ENCODE results near the gene PCYT1B. TPM values are rescaled to one million over a fixed set of nuclear protein-coding genes. Genes with fewer than 3 reads are reported as not detected.
"Not testable (repeated sequence)": the region's sequence is repeated elsewhere in the genome, so short reads cannot be mapped to it uniquely, and the experiment has no call there.

The PCYT1B gene
- polyA plus RNA-seq (ENCODE audit: insufficient read length in 3 of 3): 1 to 10 TPM; 2.5 to 3.2 (median 2.8) TPM
- long read RNA-seq, donor 1, partial matches to known transcripts: 0 of 1 reads
- long read RNA-seq, donor 1, other reads (novel, unspliced or antisense): 0 of 1 reads
- long read RNA-seq, donor 2: 0 reads
- long read RNA-seq, donor 3: 0 reads
- long read RNA-seq, donor 4: 0 reads
- long read RNA-seq, donor 5: 0 reads
- long read RNA-seq, donor 6: 0 reads
- long read RNA-seq, donor 7: 0 reads
- long read RNA-seq, donor 8: 0 reads
- long read RNA-seq, donor 9: 0 reads
- long read RNA-seq, donor 10: 0 reads
- long read RNA-seq, donor 11: 0 reads
- long read RNA-seq, donor 12, full-length matches to known transcripts: 1 of 1 reads
- long read RNA-seq, donor 12, partial matches to known transcripts: 0 of 1 reads
- long read RNA-seq, donor 12, other reads (novel, unspliced or antisense): 0 of 1 reads
- long read RNA-seq, donor 13: 0 reads
- long read RNA-seq, donor 14: 0 reads
- long read RNA-seq, donor 15, partial matches to known transcripts: 0 of 2 reads
- long read RNA-seq, donor 15, other reads (novel, unspliced or antisense): 0 of 2 reads
- long read RNA-seq, donor 16, partial matches to known transcripts: 0 of 2 reads
- long read RNA-seq, donor 16, other reads (novel, unspliced or antisense): 0 of 2 reads

DNA sequence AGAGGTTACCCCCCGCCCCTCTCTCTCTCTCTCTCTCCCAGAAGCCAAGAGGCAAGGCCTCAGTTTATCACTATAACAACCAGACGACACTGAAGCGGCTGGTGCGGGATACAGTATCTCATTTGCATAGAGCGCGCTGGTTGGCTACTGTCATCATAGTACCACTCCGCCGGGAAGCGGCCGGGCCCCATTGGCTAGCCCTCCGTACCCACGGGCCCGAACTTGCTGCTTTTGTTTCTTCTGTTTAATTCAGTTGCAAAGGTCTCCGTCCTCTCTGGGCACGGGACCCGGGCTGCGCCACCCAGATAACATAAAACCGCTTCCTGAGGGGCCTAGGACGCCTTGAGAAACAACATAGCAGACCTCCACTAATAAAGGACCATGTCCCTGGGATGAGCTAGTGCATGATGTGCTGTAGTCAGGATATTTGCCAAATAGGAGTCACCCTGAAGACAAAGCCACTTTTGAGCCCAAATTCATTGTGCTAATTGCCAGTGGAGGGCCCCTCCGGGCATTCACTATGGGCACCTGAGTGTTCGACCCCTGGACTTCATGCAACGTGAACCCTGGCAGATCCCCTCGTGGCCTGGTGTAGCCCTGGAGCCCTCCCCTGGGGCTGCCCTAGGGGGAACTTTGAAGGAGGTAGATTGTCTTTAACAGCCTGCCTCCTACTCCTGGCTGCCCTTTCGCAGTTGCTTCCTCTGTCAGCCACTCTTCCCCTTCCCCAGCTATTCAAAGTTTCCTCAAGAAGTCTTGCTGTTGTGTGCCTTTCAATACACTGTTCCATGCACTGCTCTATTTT is at the start of gene PCYT1B:
Gene PCYT1B, minus strand, starts transcription at position 91 of the 802 bp plus-strand sequence. CDS start 242 bp downstream, outside the sequence.
- DNase-seq: peak; percentile 76

DNA sequence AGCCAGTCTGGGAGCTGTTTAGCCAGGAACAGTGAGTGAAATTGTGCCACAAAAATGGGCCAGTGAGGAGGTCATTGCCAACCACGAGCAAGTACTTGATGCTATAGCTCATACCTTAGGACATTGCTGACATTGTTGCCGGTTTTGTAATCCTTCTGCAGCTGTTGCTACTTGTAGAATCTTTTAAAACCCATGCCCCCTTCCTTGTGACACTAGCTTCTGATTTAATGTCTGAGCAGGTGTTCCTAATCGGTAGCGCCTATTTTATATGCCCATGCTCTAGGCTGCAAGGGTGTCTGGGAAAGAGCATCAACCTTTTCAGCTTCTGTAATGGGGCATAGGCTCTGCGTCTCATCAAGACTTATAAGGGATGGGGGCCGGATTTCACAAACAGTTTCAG is 49.1 kb upstream of the PCYT1B start:
- no peak for DNase-seq

DNA sequence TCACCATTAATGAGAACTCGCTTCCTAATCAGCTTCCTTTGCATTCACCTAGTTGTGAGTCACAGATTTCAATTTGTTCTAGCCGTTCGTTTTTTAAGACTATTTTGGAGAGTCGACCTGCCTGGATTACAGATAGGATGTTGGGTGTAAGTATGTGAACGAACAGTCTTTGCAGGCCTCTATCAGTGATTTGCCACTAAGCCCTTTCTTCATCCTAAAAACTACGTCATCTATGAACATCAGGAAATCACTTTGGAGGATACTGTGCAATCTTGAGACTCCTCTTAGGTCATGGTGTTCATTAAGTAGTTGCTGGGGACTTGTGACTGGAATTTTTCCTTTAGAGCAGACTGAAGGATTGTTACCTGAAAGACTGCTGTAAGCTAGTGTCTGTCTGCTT is 47.7 kb upstream of the PCYT1B start:
- DNase-seq: no peak

DNA sequence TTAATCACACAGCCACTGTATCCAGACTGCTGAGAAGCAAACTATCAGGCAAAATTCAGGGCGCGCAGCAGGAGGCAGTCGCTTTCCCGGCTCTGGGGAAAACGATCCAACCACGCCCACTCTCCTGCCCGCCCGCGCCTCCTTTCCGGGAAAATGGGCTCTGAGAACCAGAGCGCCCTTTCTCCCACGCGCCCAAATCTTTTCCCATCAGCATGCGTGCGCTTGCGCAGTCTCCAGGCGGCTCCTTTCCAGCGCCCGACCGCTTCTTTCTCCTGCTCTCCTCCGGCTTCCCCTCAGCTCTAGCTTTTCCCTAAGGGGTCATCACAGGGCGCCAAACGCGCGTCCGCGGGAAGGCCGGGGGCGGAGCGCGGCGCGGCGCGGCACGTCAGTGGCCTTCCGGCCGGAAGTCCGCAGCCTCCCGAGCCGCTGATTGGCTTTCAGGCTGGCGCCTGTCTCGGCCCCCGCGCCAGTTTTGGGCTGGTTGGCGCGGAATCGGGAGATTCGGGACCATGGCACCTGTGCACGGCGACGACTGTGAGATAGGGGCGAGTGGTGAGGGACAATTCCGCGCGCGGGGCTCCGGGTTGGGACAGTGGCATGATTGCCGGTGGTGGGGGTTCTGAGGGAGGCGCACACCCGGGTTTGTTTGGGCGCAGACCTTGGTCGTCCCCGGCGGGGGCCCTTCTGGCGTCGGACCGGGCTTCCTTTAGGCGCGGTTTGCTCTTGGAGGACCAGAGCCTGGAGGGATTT is 46.5 kb upstream of the PCYT1B start, which contains the start of gene POLA1:
Gene POLA1, plus strand, starts transcription at position 466 of the 750 bp plus-strand sequence. Its CDS starts 44 bp downstream, at position 510.
- DNase-seq: peak; percentile 94

DNA sequence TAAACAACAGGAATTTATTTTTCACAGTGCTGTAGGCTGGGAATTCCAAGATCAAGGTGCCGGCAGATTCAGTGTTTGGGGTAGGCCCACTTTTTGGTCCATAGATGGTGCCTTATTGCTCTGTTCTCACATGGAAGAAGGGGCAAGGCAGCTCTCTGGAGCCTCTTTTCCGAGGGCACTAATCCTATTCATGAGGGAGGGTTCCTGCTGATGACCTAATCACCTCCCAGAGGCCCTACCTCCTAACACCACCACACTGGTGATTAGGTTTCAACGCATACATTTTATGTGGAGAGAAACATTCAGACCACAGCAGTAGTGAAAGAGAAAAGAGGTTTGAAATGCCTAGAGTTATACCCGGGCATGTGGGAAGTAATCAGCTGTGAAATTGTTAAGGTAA is 45.2 kb upstream of the PCYT1B start:
- no peak for DNase-seq

DNA sequence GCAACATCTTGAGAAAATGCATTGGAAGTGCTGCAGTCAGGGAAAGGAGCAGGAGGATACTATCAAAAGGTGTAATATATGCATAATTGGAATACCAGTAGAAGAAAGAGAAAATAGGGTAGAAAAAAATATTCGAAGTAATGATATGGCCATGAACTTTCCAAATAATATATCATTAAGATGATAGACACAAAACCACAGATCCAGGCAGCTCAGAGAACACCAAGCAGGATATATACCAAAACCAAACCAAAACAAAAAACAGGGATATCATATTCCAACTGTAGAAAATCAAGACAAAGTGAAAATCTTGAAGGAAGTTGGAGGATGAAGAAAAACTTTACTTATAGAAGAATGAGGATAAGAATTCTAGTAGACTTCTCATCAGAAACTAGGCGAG is 36.9 kb upstream of the PCYT1B start:
- no peak for DNase-seq

DNA sequence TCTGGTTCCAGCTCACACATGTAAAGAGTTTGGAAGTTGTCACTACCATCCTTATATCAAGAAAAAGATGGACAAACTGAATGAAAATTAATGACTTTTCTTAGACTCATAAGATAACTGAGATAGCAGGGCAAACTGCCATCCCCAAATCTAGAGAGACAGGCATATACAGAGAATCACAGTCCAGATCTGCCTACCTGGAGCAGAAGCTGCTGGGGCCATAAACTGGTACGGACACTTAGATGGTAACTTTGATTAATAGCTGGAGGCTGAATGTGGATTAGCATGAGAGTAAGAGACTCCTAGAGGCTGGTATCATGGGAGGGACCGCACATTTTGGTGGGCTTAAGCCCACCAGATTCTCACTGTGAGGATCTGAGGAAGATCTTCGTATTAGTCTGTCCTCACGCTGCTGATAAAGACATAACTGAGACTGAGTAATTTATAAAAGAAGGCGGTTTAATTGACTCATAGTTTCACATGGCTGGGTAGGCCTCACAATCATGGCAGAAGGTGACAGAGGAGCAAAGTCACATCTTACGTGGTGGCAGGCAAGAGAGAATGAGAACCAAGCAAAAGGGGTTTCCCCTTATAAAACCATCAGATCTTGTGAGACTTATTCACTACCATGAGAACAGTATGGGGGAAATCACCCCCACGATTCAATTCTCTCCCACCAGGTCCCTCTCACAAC is 35.7 kb upstream of the PCYT1B start:
- DNase-seq: no peak

DNA sequence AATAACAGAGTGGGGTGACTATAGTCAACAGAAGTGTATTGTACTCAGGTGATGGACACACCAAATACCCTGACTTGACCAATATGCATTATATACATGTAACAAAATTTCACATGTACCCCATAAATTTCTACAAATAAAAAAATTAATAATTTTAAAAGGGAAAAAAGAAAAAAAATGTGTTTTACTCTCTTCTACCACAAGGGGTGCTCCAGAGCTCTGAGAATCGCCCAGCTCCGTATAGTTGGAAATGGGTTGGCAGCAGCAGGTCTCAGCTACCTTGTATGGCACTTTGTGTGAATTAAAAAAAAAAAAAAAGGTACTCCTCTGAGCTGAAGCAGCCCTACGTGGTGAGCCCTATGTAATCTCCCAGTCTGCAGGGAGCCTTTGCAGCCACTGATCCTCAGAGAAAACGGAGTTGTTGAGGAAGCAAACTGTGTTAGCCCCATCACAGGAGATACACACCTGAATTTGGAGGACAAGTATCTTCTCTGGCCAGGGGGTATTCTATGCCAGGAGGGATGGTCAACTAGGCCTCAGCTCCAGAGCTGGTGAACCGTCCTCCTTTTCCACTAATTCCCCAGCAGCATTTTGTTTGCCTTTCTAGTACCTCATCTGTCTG is 29.4 kb upstream of the PCYT1B start:
- DNase-seq: no peak

DNA sequence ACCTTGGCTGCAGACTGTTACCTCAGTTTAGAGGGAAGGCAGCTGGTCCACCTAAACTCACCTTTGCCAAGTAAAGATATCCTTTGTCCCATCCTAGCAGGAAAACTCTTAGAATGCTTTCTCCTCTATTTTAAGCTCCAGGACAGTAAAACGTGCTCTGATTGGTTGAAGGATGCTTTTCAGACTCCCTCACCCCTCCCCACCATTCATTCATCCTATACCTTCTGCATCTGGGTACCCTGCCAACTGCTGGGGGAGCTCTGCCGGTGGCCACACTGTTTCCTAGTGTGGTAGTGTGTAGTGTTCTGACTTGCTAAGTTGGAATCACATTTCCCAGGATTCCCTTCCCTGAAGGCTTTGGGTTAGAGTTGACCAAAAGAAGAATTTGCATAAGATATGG is 26.3 kb upstream of the PCYT1B start:
- no peak for DNase-seq

DNA sequence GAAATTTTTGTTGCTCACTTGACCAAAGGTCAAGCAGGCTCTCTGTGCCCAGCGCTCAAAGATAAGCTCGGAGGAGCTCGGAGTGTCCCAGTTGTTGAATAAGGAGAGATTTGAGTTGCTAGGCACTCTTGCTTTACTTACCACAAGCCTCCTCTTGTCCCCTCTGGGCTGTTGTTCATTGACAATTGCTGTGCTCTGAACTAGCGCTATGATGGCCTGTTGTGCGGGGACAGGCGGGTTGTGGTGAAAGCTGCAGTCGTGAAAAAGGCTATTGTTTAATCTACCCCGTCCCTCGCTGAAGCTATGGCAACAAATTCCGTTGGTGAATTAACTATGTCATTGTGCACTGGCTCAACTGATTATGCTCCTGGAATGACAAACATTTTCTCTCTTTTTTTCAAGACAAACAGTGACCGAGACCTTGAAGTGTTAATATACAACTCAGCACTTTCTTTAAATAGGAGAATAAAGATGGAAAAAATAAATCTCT is 25.6 kb upstream of the PCYT1B start:
- no peak for DNase-seq

DNA sequence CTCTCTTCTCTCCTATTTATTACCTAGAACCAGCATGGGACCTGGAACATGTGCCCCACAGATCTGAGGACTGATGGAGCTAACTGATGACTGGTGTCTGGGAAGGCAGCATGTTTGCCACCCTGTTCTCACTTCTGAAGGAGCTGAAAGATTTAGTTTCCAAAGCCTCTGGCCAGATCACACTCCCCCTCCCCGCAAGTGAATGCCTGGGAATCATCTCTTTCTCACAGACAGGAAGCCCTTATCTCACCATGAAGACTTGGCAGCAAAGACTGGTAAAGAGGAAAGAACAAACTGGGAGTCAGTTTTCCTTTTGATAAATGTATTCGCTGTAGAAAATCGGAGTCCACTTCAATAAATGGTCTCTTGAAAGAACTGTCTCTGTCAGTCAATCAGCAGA is 21.0 kb upstream of the PCYT1B start:
- no peak for DNase-seq

DNA sequence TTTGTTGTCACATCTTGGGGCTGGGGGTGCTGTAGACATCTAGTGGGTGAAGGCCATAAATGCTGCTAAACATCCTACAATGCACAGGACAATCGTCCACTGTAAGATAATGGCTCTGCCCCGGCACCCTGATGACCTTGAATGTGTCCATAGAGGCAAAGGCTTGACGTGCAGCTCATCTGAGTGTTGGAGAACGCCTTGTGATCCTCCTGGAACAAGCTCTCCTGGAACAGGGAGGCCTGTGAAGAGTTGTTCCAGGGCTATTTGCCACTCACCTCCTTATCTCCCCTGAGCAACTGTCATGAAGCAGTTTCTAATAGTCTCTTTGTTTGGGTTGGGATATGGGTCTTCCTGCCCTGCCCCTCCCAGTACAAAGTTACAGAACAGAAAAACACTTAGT is 15.2 kb upstream of the PCYT1B start:
- no peak for DNase-seq

DNA sequence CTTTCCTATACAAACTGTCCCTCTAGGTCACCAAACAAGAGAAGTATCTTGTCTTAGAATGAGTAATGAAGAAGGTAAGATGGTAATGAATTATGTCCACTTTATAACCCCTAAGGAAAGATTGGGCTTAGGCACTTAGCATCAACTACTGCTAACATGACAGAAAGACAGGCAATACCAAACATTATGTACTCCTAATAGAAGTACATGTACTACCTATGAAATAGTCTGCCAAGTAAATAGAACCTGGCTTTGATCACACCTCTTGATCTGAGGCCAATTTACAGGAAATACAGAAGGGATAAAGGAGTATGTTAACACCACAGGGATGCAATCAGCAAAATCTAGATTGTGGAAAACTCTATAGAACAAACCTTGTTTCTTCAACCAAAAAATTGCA is 14.1 kb upstream of the PCYT1B start:
- DNase-seq: no peak

DNA sequence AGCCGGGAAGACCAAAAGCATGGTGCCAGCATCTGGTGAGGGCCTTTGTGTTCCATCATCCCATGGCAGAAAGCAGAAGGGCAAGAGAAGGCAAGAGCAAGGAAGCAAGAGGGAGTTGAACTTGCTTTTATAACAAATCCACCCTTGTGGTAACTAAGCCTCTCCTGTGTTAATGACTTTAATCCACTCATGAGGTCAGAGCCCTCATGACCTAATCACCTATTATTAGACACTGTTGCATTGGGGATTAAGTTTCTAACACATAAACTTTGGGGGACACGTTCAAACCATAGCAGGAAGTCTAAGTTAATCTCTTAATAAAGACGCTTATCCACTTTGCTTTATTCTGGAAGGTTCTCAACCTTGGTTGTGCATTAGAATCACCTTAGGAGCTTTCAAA is 12.5 kb upstream of the PCYT1B start:
- DNase-seq: no peak

DNA sequence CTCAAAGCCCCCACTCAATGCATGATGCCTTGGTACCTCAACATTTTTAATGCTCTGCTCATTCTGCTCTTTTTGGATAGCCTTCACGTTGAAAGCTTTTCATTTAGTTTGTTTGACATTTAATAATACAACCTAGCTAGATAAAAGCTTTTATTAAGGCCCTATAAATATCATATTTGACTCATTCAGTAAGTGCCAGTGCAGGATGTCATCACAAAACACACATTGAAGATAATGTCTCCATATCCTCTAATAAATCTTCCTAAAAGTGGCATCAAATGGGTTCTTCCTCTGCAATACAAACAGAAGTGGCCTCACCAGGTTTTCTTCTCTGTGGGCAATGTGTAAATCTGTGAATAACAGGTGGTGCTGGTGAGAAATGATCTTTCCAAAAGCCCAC is 12.0 kb upstream of the PCYT1B start:
- DNase-seq: no peak

DNA sequence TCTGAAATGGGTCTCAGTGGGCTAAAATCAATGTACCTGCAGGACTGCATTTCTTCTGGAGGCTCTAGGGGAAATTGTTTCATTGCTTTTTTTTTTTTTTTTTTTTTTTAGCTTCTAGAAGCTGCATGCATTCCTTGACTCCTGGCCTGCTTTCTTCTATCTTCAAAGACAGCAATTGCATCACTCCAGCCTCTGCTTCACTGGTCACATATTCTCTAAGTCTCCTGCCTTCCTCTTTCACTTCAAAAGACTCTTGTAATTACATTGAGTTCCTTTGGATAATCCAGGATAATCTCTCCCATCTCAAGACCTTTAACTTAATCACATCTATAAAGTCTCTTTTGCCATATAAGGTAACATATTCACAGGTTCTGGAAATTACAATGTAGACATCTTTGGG is 11.3 kb upstream of the PCYT1B start:
- no peak for DNase-seq

DNA sequence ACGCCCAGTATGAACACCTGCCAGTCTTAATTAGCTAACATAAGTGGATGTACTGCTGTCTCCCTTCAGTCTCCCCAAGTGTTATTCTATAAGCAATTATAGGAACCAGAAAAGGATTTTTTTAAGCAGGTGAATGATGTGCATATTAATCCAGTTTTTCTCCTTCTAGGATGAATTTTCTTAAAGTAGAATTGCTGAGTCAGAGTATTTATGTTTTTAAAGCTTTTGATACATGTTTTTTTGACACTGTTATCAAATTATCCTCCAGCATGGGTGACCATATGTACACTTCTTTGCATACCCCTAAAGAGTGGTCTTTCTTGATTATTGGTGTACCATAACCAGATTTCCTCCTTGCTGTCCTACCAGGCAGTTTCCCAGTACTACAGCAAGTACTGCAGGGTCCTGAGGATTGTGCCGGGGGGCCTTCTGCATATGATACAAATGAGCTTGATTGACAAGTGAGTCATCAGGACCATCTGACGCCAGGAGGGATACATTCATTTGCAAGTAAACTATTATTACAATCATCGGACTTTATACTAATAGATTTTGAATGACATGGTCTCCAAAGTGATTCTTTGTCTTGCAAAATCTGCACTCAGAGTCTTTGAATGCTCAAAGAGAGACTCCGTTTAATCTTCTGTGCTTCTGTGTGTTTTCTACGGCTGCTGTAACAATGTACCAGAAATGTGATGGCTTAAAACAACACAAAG is 10.7 kb upstream of the PCYT1B start:
- no peak for DNase-seq

DNA sequence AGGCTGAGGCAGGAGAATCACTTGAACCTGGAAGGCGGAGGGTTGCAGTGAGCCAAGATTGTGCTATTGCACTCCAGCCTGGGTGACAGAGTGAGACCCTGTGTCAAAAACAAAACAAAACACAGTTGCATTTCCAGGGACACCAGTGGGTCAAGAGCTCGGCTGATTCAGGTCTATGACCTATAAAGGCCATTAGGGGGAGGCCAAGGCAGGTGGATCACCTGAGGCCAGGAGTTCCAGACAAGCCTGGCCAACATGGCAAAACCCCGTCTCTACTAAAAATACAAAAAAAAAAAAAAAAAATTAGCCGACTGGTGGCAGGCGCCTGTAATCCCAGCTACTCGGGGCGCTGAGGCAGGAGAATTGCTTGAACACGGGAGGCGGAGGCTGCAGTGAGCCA is 8.5 kb upstream of the PCYT1B start:
- DNase-seq: not testable (repeated sequence)

DNA sequence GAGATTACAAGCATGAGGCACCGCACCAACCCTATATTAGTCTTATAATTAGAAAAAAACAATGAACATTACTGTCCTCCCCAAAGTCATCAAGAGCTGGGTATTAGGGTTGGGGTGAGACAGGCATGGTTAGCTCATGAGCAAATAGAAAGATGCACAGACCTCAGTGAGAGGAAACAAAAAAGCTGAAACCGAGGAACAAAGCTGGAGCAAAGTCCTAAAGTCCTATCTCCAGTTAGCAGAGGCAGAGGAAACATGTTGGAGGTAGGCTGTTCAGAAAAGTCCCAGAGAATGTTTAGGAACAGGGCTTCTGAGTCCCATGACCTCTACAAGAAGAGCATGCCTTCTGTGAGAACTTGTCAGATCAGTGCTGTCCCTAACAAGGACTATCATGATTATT is 4.6 kb upstream of the PCYT1B start:
- DNase-seq: no peak

DNA sequence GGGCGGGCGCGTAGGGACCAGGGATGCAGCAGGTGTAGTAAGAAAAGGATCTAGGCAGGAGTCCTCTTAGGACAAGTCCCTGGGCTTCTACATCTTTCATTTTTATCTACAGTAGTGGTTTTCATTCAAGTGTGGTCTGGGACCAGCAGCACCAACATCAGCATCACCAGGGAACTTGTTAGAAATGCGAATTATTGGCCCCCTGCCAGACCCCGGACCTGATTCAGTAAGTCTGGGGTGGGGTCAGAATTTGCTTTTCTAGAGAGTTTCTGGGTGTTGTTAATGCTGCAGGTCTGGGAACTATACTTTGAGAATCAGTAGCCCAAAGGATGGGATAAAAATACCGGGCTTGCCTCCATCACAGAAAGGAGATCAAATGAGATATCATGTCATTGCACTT is 1.3 kb upstream of the PCYT1B start:
- DNase-seq: no peak
